Liver (tissue), 9 donors: ENCODE data around the gene RBFOX1. TPM values are rescaled to one million over a fixed set of nuclear protein-coding genes. Genes with fewer than 3 reads are reported as not detected.

Experiments
- DNase-seq: peaks from one replicate; pipeline ENCODE4 v3.0.0-alpha.2; 2017; ENCODE audit warnings: low spot score
- H3K27ac ChIP-seq, 2 donors: one replicate each; pipeline ENCODE4 v1.7.0; 2013; ENCODE audit warnings: inconsistent platforms in 2 of 2, low read length in 2 of 2, control low read depth in 1 of 2, low read depth in 1 of 2, mild to moderate bottlenecking in 1 of 2
- H3K27me3 ChIP-seq, 4 donors: one replicate each; pipeline versions ENCODE4 v1.6.1 to v1.7.0; 2013; ENCODE audit warnings: low read length in 3 of 4, inconsistent platforms in 1 of 4, mild to moderate bottlenecking in 1 of 4, moderate library complexity in 1 of 4; ENCODE audit not compliant: control insufficient read depth in 4 of 4, insufficient read depth in 4 of 4
- H3K36me3 ChIP-seq, 4 donors: one replicate each; pipeline versions ENCODE4 v1.6.1 to v1.7.0; 2013; ENCODE audit warnings: low read length in 3 of 4, mild to moderate bottlenecking in 3 of 4, low read depth in 1 of 4, moderate library complexity in 1 of 4; ENCODE audit not compliant: control insufficient read depth in 4 of 4, insufficient read depth in 3 of 4
- H3K4me1 ChIP-seq, 4 donors: one replicate each; pipeline versions ENCODE4 v1.6.1 to v1.7.0; 2013; ENCODE audit warnings: low read length in 3 of 4, mild to moderate bottlenecking in 3 of 4, moderate library complexity in 1 of 4; ENCODE audit not compliant: control insufficient read depth in 4 of 4, insufficient read depth in 4 of 4
- H3K4me3 ChIP-seq, 3 donors: one replicate each; pipeline versions ENCODE4 v1.6.1 to v1.7.0; 2013; ENCODE audit warnings: low read length in 3 of 3, control low read depth in 1 of 3, low read depth in 1 of 3, mild to moderate bottlenecking in 1 of 3
- H3K9ac ChIP-seq, 2 donors: one replicate each; pipeline ENCODE4 v1.7.0; 2013; ENCODE audit warnings: low read length in 2 of 2, mild to moderate bottlenecking in 2 of 2, moderate library complexity in 2 of 2, control low read depth in 1 of 2, low read depth in 1 of 2
- H3K9me3 ChIP-seq, 4 donors: one replicate each; pipeline versions ENCODE4 v1.6.1 to v1.7.0; 2013; ENCODE audit warnings: low read length in 3 of 4; ENCODE audit not compliant: control insufficient read depth in 4 of 4
- ATF3 ChIP-seq: IDR thresholded peaks from 2 replicates; pipeline ENCODE4 v1.6.1; 2016; ENCODE audit warnings: antibody characterized with exemption
- CTCF ChIP-seq: fragments of 150-350 bp; IDR thresholded peaks from 2 replicates; pipeline ENCODE4 v1.5.1; 2017; ENCODE audit warnings: improper control_type of control experiment, low read depth, low read length; ENCODE audit not compliant: missing input control
- FOXA1 ChIP-seq: IDR thresholded peaks from 2 replicates; pipeline ENCODE4 v1.6.1; 2016; ENCODE audit warnings: antibody characterized with exemption
- FOXA2 ChIP-seq: IDR thresholded peaks from 2 replicates; pipeline ENCODE4 v1.6.1; 2016; ENCODE audit warnings: antibody characterized with exemption
- GABPA ChIP-seq, 2 donors: IDR thresholded peaks in 1 of 2; conservative IDR thresholded peaks in 1 of 2; 2 replicates each; pipeline ENCODE4 v1.6.1; 2016; ENCODE audit warnings: antibody characterized with exemption in 2 of 2, mild to moderate bottlenecking in 1 of 2, moderate library complexity in 1 of 2
- HNF4A ChIP-seq, 2 donors: conservative IDR thresholded peaks; 2 replicates each; pipeline ENCODE4 v1.6.1; 2016; ENCODE audit warnings: antibody characterized with exemption in 2 of 2, mild to moderate bottlenecking in 2 of 2
- JUND ChIP-seq, 2 donors: IDR thresholded peaks; 2 replicates each; pipeline ENCODE4 v1.6.1; 2016; ENCODE audit warnings: antibody characterized with exemption in 2 of 2
- MAX ChIP-seq: IDR thresholded peaks from 2 replicates; pipeline ENCODE4 v1.6.1; 2016; ENCODE audit warnings: antibody characterized with exemption
- REST ChIP-seq: IDR thresholded peaks from 2 replicates; pipeline ENCODE4 v1.6.1; 2016; ENCODE audit warnings: antibody characterized with exemption, mild to moderate bottlenecking
- YY1 ChIP-seq: IDR thresholded peaks from 2 replicates; pipeline ENCODE4 v1.6.1; 2016; ENCODE audit warnings: antibody characterized with exemption, mild to moderate bottlenecking
- ZBTB33 ChIP-seq: IDR thresholded peaks from 2 replicates; pipeline ENCODE4 v1.6.1; 2016; ENCODE audit warnings: antibody characterized with exemption
- WGBS: extraction: QIAGEN DNeasy Blood & Tissue Kit; methylation state at CpG from one replicate; pipeline ENCODE4 v1.1.7; 2013; 5-methylcytosine and 5-hydroxymethylcytosine counted together
- polyA plus RNA-seq, 2 donors: library from polyadenylated mRNA; stranded (reverse) in 1 of 2; unstranded in 1 of 2; fragments of 200-250 nt in 1 of 2; fragments of >200 nt in 1 of 2; fragmentation: Nextera tagmentation in 1 of 2; extraction: Ambion mirVana in 1 of 2; gene quantifications; one replicate each; pipeline versions ENCODE4 v1.2.1 to v1.2.3, GENCODE V29; 2013 to 2015
- total RNA-seq, 2 donors: library from RNA; depleted of rRNA; stranded (reverse); fragments of >200 nt; gene quantifications; one replicate each; pipeline ENCODE4 v1.2.3, GENCODE V29; 2014
- donor health status: healthy.
- donor health status: healthy.
- donor health status: healthy.
- donor health status: healthy.
- donor health status: healthy.

The RBFOX1 gene
- total and polyA plus RNA-seq, 4 donors: not detected

GRCh38 chr16:7408700-7409365 is 76.2 kb downstream of the RBFOX1 start:
- H3K27ac ChIP-seq: no peak overlapping the region
- peaks cover 0 to 4% (median 0%) of the 10 kb centered on the region in 4 donors for H3K9me3 ChIP-seq
- no peak overlapping the region for H3K4me3 ChIP-seq
- H3K4me1 ChIP-seq: no peaks in the 10 kb centered on the region
- 29% methylated on average over 13 of the region's 13 CpGs for WGBS
- H3K36me3 ChIP-seq: no peaks in the 10 kb centered on the region
- peaks cover 0 to 8% (median 2%) of the 10 kb centered on the region in 4 donors for H3K27me3 ChIP-seq
- TF ChIP-seq CTCF: no peak
- no peak for TF ChIP-seq HNF4A (conservative IDR thresholded peaks at IDR 0.05)
- no peak for TF ChIP-seq FOXA2
- DNase-seq: no peak
- H3K9ac ChIP-seq: no peak overlapping the region

GRCh38 chr16:7419441-7419840 is 86.8 kb downstream of the RBFOX1 start:
- H3K4me1 ChIP-seq: no peaks in the 10 kb centered on the region
- WGBS: 21% methylated on average over 9 of the region's 9 CpGs
- H3K36me3 ChIP-seq: no peaks in the 10 kb centered on the region
- no peak for DNase-seq
- H3K27ac ChIP-seq: no peak overlapping the region
- H3K27me3 ChIP-seq: peaks cover 0 to 8% (median 0%) of the 10 kb centered on the region in 4 donors
- no peak overlapping the region for H3K9ac ChIP-seq
- TF ChIP-seq ATF3: no peak
- no peak for TF ChIP-seq YY1
- no peak for TF ChIP-seq CTCF
- TF ChIP-seq FOXA2: no peak
- TF ChIP-seq ZBTB33: no peak
- no peak for TF ChIP-seq HNF4A (conservative IDR thresholded peaks at IDR 0.05)
- no peak for TF ChIP-seq GABPA (IDR thresholded peaks at IDR 0.05 in 1 of 2, conservative IDR thresholded peaks at IDR 0.05 in 1 of 2)
- TF ChIP-seq REST: no peak
- TF ChIP-seq MAX: no peak
- TF ChIP-seq JUND (IDR thresholded peaks at IDR 0.05): no peak
- TF ChIP-seq FOXA1: no peak
- no peak overlapping the region for H3K4me3 ChIP-seq
- H3K9me3 ChIP-seq: no peaks in the 10 kb centered on the region
